ENCODE measurements around the gene PROZ. TPM values are rescaled to one million over a fixed set of nuclear protein-coding genes. Genes with fewer than 3 reads are reported as not detected.

PROZ gene
- total and polyA plus RNA-seq, 12 donors, result 0.03 to 0.20 TPM; not detected in 10

- H3K36me3 ChIP-seq, result peaks cover 0 to 73% (median 34%) of the 10 kb centered on the region in 9 donors
- H3K27me3 ChIP-seq, result no peaks in the 10 kb centered on the region
- intact Hi-C loops (cut with DNase I), result no loop called here
- H3K4me1 ChIP-seq, result peaks cover 0 to 17% (median 0%) of the 10 kb centered on the region in 9 donors
- H3K27ac ChIP-seq, result no peak overlapping the region
- DNase-seq (no peak), ATAC-seq (no peak)
- H3K9me3 ChIP-seq, result peaks cover 0 to 5% (median 0%) of the 10 kb centered on the region in 11 donors
- TF ChIP-seq, protein P1, sequence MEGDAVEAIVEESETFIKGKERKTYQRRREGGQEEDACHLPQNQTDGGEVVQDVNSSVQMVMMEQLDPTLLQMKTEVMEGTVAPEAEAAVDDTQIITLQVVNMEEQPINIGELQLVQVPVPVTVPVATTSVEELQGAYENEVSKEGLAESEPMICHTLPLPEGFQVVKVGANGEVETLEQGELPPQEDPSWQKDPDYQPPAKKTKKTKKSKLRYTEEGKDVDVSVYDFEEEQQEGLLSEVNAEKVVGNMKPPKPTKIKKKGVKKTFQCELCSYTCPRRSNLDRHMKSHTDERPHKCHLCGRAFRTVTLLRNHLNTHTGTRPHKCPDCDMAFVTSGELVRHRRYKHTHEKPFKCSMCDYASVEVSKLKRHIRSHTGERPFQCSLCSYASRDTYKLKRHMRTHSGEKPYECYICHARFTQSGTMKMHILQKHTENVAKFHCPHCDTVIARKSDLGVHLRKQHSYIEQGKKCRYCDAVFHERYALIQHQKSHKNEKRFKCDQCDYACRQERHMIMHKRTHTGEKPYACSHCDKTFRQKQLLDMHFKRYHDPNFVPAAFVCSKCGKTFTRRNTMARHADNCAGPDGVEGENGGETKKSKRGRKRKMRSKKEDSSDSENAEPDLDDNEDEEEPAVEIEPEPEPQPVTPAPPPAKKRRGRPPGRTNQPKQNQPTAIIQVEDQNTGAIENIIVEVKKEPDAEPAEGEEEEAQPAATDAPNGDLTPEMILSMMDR (IDR thresholded peaks at IDR 0.05), result no peak
- no peak overlapping the region for H3K4me3 ChIP-seq
- WGBS, 2 donors, result 96% methylated on average over 13 of the region's 13 CpGs
Measured at GRCh38 chr13:113172419-113172926, 14.0 kb downstream of the PROZ start.

- Histone ChIP-seq H3K4me3 (no peak overlapping the region), H3K4me1 (peaks cover 0 to 33% (median 21%) of the 10 kb centered on the region in 9 donors), H3K36me3 (peaks cover 0 to 96% (median 63%) of the 10 kb centered on the region in 9 donors), H3K9me3 (no peaks in the 10 kb centered on the region), H3K27me3 (no peaks in the 10 kb centered on the region), H3K27ac (peak overlapping the region in 1 of 10 donors; percentile 53)
- 70 to 74% methylated on average over 5 of the region's 5 CpGs for WGBS, 2 donors
- ATAC-seq, result peak in 1 of 8 donors; percentile 40
- TF ChIP-seq, protein P1 (IDR thresholded peaks at IDR 0.05), result no peak
- DNase-seq, result peak in 1 of 2 donors; percentile 31
- intact Hi-C loops (cut with DNase I), result no loop called here
Measured at GRCh38 chr13:113176280-113176679, 17.8 kb downstream of the PROZ start.

DNA sequence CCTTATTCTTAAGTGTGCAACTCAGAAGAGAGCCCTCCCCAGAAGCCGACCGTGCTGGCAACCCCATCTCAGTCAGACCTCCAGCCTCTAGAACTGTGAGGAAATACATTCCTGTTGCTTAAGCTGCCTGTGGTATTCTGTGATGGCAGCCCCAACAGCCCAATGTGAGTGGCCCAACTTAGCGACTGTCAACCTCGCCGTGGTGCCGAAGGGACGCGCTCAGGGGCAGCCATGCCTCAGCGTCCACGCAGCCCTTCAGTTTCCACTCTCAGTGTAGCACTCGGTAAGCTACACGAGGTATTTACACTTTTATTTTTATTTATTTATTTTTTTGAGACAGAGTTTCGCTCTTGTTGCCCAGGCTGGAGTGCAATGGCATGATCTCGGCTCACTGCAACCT lies 18.4 kb downstream of the PROZ start:
- Histone ChIP-seq H3K27ac (peak overlapping the region in 1 of 10 donors; percentile 53), H3K27me3 (no peaks in the 10 kb centered on the region), H3K4me1 (peaks cover 0 to 33% (median 21%) of the 10 kb centered on the region in 9 donors), H3K36me3 (peaks cover 0 to 96% (median 59%) of the 10 kb centered on the region in 9 donors), H3K4me3 (no peak overlapping the region), H3K9me3 (no peaks in the 10 kb centered on the region)
- TF ChIP-seq, protein P1 (IDR thresholded peaks at IDR 0.05), result no peak
- no peak for ATAC-seq
- intact Hi-C loops (cut with DNase I), result no loop called here
- DNase-seq, result no peak
- 97 to 99% methylated on average over 14 of the region's 14 CpGs for WGBS, 2 donors

DNA sequence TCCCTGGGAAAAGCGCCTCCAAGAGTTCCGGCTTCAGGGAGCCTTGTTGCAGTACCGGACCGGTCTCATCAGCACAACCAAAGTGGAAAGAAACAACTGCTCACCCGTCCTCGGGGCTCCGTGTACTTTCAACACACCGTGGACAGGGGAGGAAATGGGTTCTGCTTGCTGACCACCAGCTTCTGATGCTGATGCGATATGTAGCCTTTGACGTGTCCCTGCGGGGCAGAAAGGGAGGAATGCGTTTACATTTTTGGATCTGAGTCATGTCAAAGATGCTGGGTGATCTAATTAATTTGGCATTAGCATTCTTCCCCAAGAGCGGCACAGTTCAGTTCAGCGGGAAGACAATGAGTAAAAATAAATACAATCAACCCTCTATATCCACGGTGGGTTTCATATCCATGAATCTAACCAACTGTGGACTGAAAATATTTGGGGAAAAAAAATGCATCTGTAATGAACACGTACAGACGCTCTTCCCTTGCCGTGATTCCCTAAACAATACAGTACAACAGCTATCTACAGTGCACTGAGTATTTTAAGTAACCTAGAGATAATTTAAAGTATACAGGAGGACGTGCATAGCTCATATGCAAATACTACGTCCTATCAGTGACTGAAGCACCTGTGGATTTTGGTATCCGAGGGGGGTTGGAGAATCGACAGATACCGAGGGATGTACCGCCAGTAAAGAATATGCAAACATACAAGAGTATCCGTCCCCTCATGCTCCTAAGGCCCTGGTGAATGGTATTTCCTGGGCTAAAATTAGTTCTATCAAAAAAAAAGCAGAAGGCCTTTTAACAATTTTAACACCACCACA lies 19.8 kb downstream of the PROZ start:
- Histone ChIP-seq H3K4me3 (no peak overlapping the region), H3K4me1 (peaks cover 0 to 33% (median 21%) of the 10 kb centered on the region in 9 donors), H3K27me3 (no peaks in the 10 kb centered on the region), H3K9me3 (no peaks in the 10 kb centered on the region), H3K36me3 (peaks cover 0 to 97% (median 63%) of the 10 kb centered on the region in 9 donors), H3K27ac (peak overlapping the region in 5 of 10 donors; percentile 29 to 55 (median 37))
- TF ChIP-seq, protein P1 (IDR thresholded peaks at IDR 0.05), result no peak
- no peak for DNase-seq
- peak in 3 of 8 donors; percentile 9 to 52 (median 20) for ATAC-seq
- intact Hi-C loops (cut with DNase I), result no loop called here
- 52 to 63% methylated on average over 25 of the region's 25 CpGs for WGBS, 2 donors
